Measurements from ENCODE around the gene TNIP3. TPM values are rescaled to one million over a fixed set of nuclear protein-coding genes. Genes with fewer than 3 reads are reported as not detected.

The TNIP3 gene
- total RNA-seq, 1 donor from 2014 or later = not detected

GRCh38 chr4:121096629-121097028 is 67.5 kb downstream of the TNIP3 start:
- ATAC-seq = no peak
- DNase-seq = no peak
- intact Hi-C loops (cut with micrococcal nuclease) = loop anchor here (2.0 to 5.0 kb wide), 2 partner anchors 379 to 940 kb away; no protein-coding TSS in a partner anchor

GRCh38 chr4:121096191-121096590 is 67.9 kb downstream of the TNIP3 start:
- DNase-seq (no peak), ATAC-seq (no peak)
- intact Hi-C loops (cut with micrococcal nuclease) = loop anchor here (2.0 to 5.0 kb wide), 2 partner anchors 379 to 939 kb away; no protein-coding TSS in a partner anchor

GRCh38 chr4:121094297-121094966 is 69.7 kb downstream of the TNIP3 start:
- DNase-seq = no peak
- intact Hi-C loops (cut with micrococcal nuclease) = no loop called here
- ATAC-seq = no peak

- intact Hi-C loops (cut with micrococcal nuclease) = no loop called here
- DNase-seq (no peak), ATAC-seq (no peak)
Observed at GRCh38 chr4:121093261-121093660, 70.9 kb downstream of the TNIP3 start.

GRCh38 chr4:121091941-121092340 is 72.2 kb downstream of the TNIP3 start:
- DNase-seq (no peak), ATAC-seq (no peak)
- intact Hi-C loops (cut with micrococcal nuclease) = no loop called here

GRCh38 chr4:121088867-121089266 is 75.3 kb downstream of the TNIP3 start:
- ATAC-seq = no peak
- no peak for DNase-seq
- intact Hi-C loops (cut with micrococcal nuclease) = no loop called here

Other genes with a start within 250 kb of the TNIP3 start
- 7.6 TPM for gene PRDM5, start 241.6 kb downstream of the TNIP3 start, total RNA-seq
- gene NDNF, start 91.8 kb downstream of the TNIP3 start, total RNA-seq = 9.0 TPM
- gene QRFPR, start 216.7 kb upstream of the TNIP3 start, total RNA-seq = 2.6 TPM